ENCODE results near the gene STEAP3.

The STEAP3 gene

GRCh38 chr2:119311831-119312230 is 88.2 kb downstream of the STEAP3 start:
- Histone ChIP-seq H3K9me2 (replicated peaks; ENCODE audit: low read depth, low read length) (no peaks in the 10 kb centered on the region), H3K9me3 (ENCODE audit: insufficient read depth, low read depth, low read length) (no peaks in the 10 kb centered on the region), H3K4me3 (ENCODE audit: low read length, poor library complexity, severe bottlenecking) (no peak overlapping the region), H3K9ac (ENCODE audit: low read depth, low read length, poor library complexity, severe bottlenecking) (no peak overlapping the region), H3K27me3 (ENCODE audit: insufficient read depth, low read length, poor library complexity, severe bottlenecking) (no peaks in the 10 kb centered on the region), H2AFZ (ENCODE audit: low read length) (no peak overlapping the region), H3F3A (ENCODE audit: low read depth) (no peaks in the 10 kb centered on the region), H4K20me1 (ENCODE audit: insufficient read depth, low read length, poor library complexity, severe bottlenecking) (no peaks in the 10 kb centered on the region), H3K79me2 (ENCODE audit: insufficient read depth, low read length) (no peaks in the 10 kb centered on the region), H3K36me3 (ENCODE audit: insufficient read depth, low read length) (no peaks in the 10 kb centered on the region), H3K4me1 (ENCODE audit: insufficient read depth, low read length, poor library complexity, severe bottlenecking) (no peaks in the 10 kb centered on the region), H3K4me2 (ENCODE audit: low read depth, low read length, poor library complexity, severe bottlenecking) (no peak overlapping the region)
- TF ChIP-seq EZH2phosphoT487 (IDR thresholded peaks at IDR 0.05; ENCODE audit: borderline replicate concordance) (no peak), CTCF (conservative IDR thresholded peaks at IDR 0.05; ENCODE audit: low read length) (no peak)

All from Loucy (cell line).